HEK293 (cell line): Measurements from ENCODE around the gene ZNF467.

Experiments used
- CTCF ChIA-PET: fragments of 350-600 bp; formaldehyde crosslinking; extraction: SDS; loops from one replicate; lab custom pipeline; 2021; ENCODE audit warnings: antibody characterized with exemption; lab: Yijun Ruan, JAX
- POLR2A ChIA-PET: fragments of 300-600 bp; formaldehyde crosslinking; extraction: SDS; loops from one replicate; lab custom pipeline; 2020; ENCODE audit warnings: antibody characterized with exemption, inconsistent platforms; lab: Yijun Ruan, JAX
- H3K27ac ChIP-seq: fragments of 200-500 bp; sonication (Bioruptor generic); 2 replicates; pipeline ENCODE4 v1.5.1; 2014; ENCODE audit warnings: low read depth, low read length, control low read depth, inconsistent platforms; ENCODE audit errors: extremely low read depth
- H3K36me3 ChIP-seq, 2 experiments: fragments of 200-500 bp in 1 of 2; sonication (Bioruptor generic) in 1 of 2; 1 replicate in 1 of 2; 2 replicates in 1 of 2; pipeline ENCODE4 v1.5.1; 2014 to 2017; ENCODE audit warnings: inconsistent platforms in 2 of 2, low read length in 2 of 2; ENCODE audit not compliant: control insufficient read depth in 2 of 2, insufficient read depth in 1 of 2
- H3K4me1 ChIP-seq: fragments of 200-500 bp; sonication (Bioruptor generic); 2 replicates; pipeline ENCODE4 v1.5.1; 2014; ENCODE audit warnings: mild to moderate bottlenecking, low read length, inconsistent platforms; ENCODE audit not compliant: control insufficient read depth, insufficient read depth
- H3K4me3 ChIP-seq: 2 replicates; pipeline ENCODE4 v1.5.1; 2011; ENCODE audit warnings: low read depth, mild to moderate bottlenecking, control low read depth, low read length, moderate library complexity
- H3K9me3 ChIP-seq: fragments of 200-500 bp; sonication (Bioruptor generic); 2 replicates; pipeline ENCODE4 v1.5.1; 2014; ENCODE audit warnings: low read depth, low read length, inconsistent platforms; ENCODE audit not compliant: control insufficient read depth, insufficient read depth
- EGR2 ChIP-seq: fragments of 450-650 bp; formaldehyde crosslinking; IDR thresholded peaks from 2 replicates; pipeline ENCODE4 v1.5.1; 2016; ENCODE audit warnings: low read depth, missing biosample characterization, missing genetic modification characterization
- HOXC10 ChIP-seq: sonication (generic); formaldehyde crosslinking; IDR thresholded peaks from 2 replicates; pipeline ENCODE4 v1.8.1; 2023; ENCODE audit warnings: mild to moderate bottlenecking, missing genetic modification reagents
- KLF10 ChIP-seq: fragments of 450-650 bp; IDR thresholded peaks from 2 replicates; pipeline ENCODE4 v1.5.1; 2018; ENCODE audit warnings: missing biosample characterization, mild to moderate bottlenecking, missing genetic modification characterization
- KLF17 ChIP-seq: fragments of 450-650 bp; formaldehyde crosslinking; IDR thresholded peaks from 2 replicates; pipeline ENCODE4 v1.5.1; 2016; ENCODE audit warnings: missing biosample characterization, missing genetic modification characterization
- KLF7 ChIP-seq: fragments of 450-650 bp; formaldehyde crosslinking; IDR thresholded peaks from 2 replicates; pipeline ENCODE4 v1.5.1; 2016; ENCODE audit warnings: missing biosample characterization, missing genetic modification characterization, borderline replicate concordance
- PRDM10 ChIP-seq: fragments of 450-650 bp; formaldehyde crosslinking; IDR thresholded peaks from 2 replicates; pipeline ENCODE4 v1.5.1; 2016; ENCODE audit warnings: missing biosample characterization, missing genetic modification characterization
- ZBTB8A ChIP-seq: fragments of 450-650 bp; formaldehyde crosslinking; IDR thresholded peaks from 2 replicates; pipeline ENCODE4 v1.5.1; 2016; ENCODE audit warnings: missing biosample characterization, missing genetic modification characterization
- ZFP3 ChIP-seq: fragments of 450-650 bp; formaldehyde crosslinking; IDR thresholded peaks from 2 replicates; pipeline ENCODE4 v1.5.1; 2016; ENCODE audit warnings: low read depth, missing biosample characterization, missing genetic modification characterization
- ZIC2 ChIP-seq: fragments of 450-650 bp; formaldehyde crosslinking; IDR thresholded peaks from 2 replicates; pipeline ENCODE4 v1.5.1; 2016; ENCODE audit warnings: missing biosample characterization, missing genetic modification characterization
- ZNF133 ChIP-seq: fragments of 450-650 bp; formaldehyde crosslinking; IDR thresholded peaks from 2 replicates; pipeline ENCODE4 v1.5.1; 2016; ENCODE audit warnings: missing biosample characterization, missing genetic modification characterization
- ZNF16 ChIP-seq: fragments of 450-650 bp; formaldehyde crosslinking; IDR thresholded peaks from 2 replicates; pipeline ENCODE4 v1.5.1; 2016; ENCODE audit warnings: low read depth, missing biosample characterization, missing genetic modification characterization
- ZNF221 ChIP-seq: fragments of 450-650 bp; formaldehyde crosslinking; IDR thresholded peaks from 2 replicates; pipeline ENCODE4 v1.5.1; 2017; ENCODE audit warnings: missing biosample characterization, missing genetic modification characterization, borderline replicate concordance
- ZNF248 ChIP-seq: fragments of 450-650 bp; formaldehyde crosslinking; IDR thresholded peaks from 2 replicates; pipeline ENCODE4 v1.5.1; 2017; ENCODE audit warnings: missing biosample characterization, missing genetic modification characterization
- ZNF362 ChIP-seq: fragments of 450-650 bp; formaldehyde crosslinking; IDR thresholded peaks from 2 replicates; pipeline ENCODE4 v1.5.1; 2016; ENCODE audit warnings: missing biosample characterization, missing genetic modification characterization
- ZNF37A ChIP-seq: fragments of 450-650 bp; IDR thresholded peaks from 2 replicates; pipeline ENCODE4 v1.5.1; 2018; ENCODE audit warnings: missing biosample characterization, missing genetic modification characterization
- ZNF391 ChIP-seq: fragments of 450-650 bp; formaldehyde crosslinking; IDR thresholded peaks from 2 replicates; pipeline ENCODE4 v1.5.1; 2016; ENCODE audit warnings: low read depth, missing biosample characterization, missing genetic modification characterization, borderline replicate concordance
- ZNF423 ChIP-seq: fragments of 450-650 bp; formaldehyde crosslinking; IDR thresholded peaks from 2 replicates; pipeline ENCODE4 v1.5.1; 2016; ENCODE audit warnings: missing biosample characterization, missing genetic modification characterization
- ZNF555 ChIP-seq: fragments of 450-650 bp; formaldehyde crosslinking; conservative IDR thresholded peaks from 2 replicates; pipeline ENCODE4 v1.5.1; 2017; ENCODE audit warnings: missing biosample characterization, mild to moderate bottlenecking, missing genetic modification characterization, inconsistent platforms
- ZNF621 ChIP-seq: fragments of 450-650 bp; formaldehyde crosslinking; IDR thresholded peaks from 2 replicates; pipeline ENCODE4 v1.5.1; 2017; ENCODE audit warnings: missing biosample characterization, missing genetic modification characterization
- ZNF629 ChIP-seq: fragments of 450-650 bp; formaldehyde crosslinking; IDR thresholded peaks from 2 replicates; pipeline ENCODE4 v1.5.1; 2017; ENCODE audit warnings: missing biosample characterization, missing genetic modification characterization
- ZNF654 ChIP-seq: fragments of 450-650 bp; formaldehyde crosslinking; IDR thresholded peaks from 2 replicates; pipeline ENCODE4 v1.5.1; 2016; ENCODE audit warnings: low read depth, missing biosample characterization, missing genetic modification characterization
- ZNF670 ChIP-seq: fragments of 450-650 bp; formaldehyde crosslinking; IDR thresholded peaks from 2 replicates; pipeline ENCODE4 v1.5.1; 2016; ENCODE audit warnings: missing biosample characterization, missing genetic modification characterization, low read depth
- ZNF692 ChIP-seq: fragments of 450-650 bp; formaldehyde crosslinking; IDR thresholded peaks from 2 replicates; pipeline ENCODE4 v1.5.1; 2016; ENCODE audit warnings: missing biosample characterization, missing genetic modification characterization
- ZNF777 ChIP-seq: fragments of 450-650 bp; formaldehyde crosslinking; IDR thresholded peaks from 2 replicates; pipeline ENCODE4 v1.5.1; 2017; ENCODE audit warnings: missing biosample characterization, missing genetic modification characterization, borderline replicate concordance
- ZNF830 ChIP-seq: fragments of 450-650 bp; IDR thresholded peaks from 2 replicates; pipeline ENCODE4 v1.5.0; 2018; ENCODE audit warnings: missing biosample characterization, missing genetic modification characterization, low read depth, mild to moderate bottlenecking, moderate library complexity
- ZSCAN5A ChIP-seq: fragments of 450-650 bp; formaldehyde crosslinking; IDR thresholded peaks from 2 replicates; pipeline ENCODE4 v1.5.1; 2016; ENCODE audit warnings: missing biosample characterization, missing genetic modification characterization

ZNF467 gene

GRCh38 chr7:149733924-149734790 is 39.2 kb downstream of the ZNF467 start (continued):
- TF ChIP-seq ZNF391 (no peak), ZFP3 (tag by site-specific recombination) (no peak), ZIC2 (tag by site-specific recombination) (0 out of 2 replicates have a peak, but pooled peaks have one; percentile 15), ZNF692 (tag by site-specific recombination) (0 out of 2 replicates have a peak, but pooled peaks have one; percentile 38), KLF7 (tag by site-specific recombination) (no peak), ZNF555 (tag by site-specific recombination) (no peak), ZNF16 (tag by site-specific recombination) (no peak), ZNF133 (tag by site-specific recombination) (no peak), KLF17 (tag by site-specific recombination) (0 out of 2 replicates have a peak, but pooled peaks have one; percentile 18), ZNF221 (tag by site-specific recombination) (no peak), ZNF621 (tag by site-specific recombination) (no peak)

- CTCF ChIA-PET, result interaction anchor here (0.9 to 2.3 kb wide), 2 partner anchors 9 to 61 kb away, joined by 3 to 12 read pairs; no protein-coding TSS in a partner anchor
- no peaks in the 10 kb centered on the region for H3K4me1 ChIP-seq
- peaks cover 0 to 67% of the 10 kb centered on the region in 2 experiments; a peak in 1 of 3 replicates for H3K36me3 ChIP-seq
- H3K27ac ChIP-seq, result no peak overlapping the region
- H3K9me3 ChIP-seq, result no peaks in the 10 kb centered on the region
- no peak overlapping the region for H3K4me3 ChIP-seq
- POLR2A ChIA-PET, result no interaction called here
- TF ChIP-seq ZFP3 (tag by site-specific recombination), result no peak
- TF ChIP-seq ZNF670 (tag by site-specific recombination), result no peak
- no peak for TF ChIP-seq ZNF37A (tag by site-specific recombination)
- no peak for TF ChIP-seq ZNF830
- no peak for TF ChIP-seq ZNF362 (tag by site-specific recombination)
- no peak for TF ChIP-seq PRDM10 (tag by site-specific recombination)
- TF ChIP-seq ZNF423 (tag by site-specific recombination), result no peak
- TF ChIP-seq KLF10 (tag by site-specific recombination), result no peak
- no peak for TF ChIP-seq ZNF654 (tag by site-specific recombination)
- TF ChIP-seq ZNF777, result no peak
- no peak for TF ChIP-seq ZNF248 (tag by site-specific recombination)
- TF ChIP-seq ZNF629 (tag by site-specific recombination), result no peak
- no peak for TF ChIP-seq ZSCAN5A (tag by site-specific recombination)
- no peak for TF ChIP-seq HOXC10
- TF ChIP-seq ZBTB8A (tag by site-specific recombination), result no peak
- TF ChIP-seq EGR2 (tag by site-specific recombination), result no peak
These were observed 40.1 kb downstream of the ZNF467 start for GRCh38 chr7:149733131-149733923.
